ENCODE results near the gene MED16. TPM values are rescaled to one million over a fixed set of nuclear protein-coding genes. Genes with fewer than 3 reads are reported as not detected.

The MED16 gene
- total and polyA plus RNA-seq, 2 donors (not counting 1 experiment from before 2014, with no cell fraction given) = 19.3 to 35.0 TPM

GRCh38 chr19:845707-846521 lies 47.1 kb downstream of the MED16 start:
- no peak overlapping the region for H2AFZ ChIP-seq (ENCODE audit: low read length)
- TF ChIP-seq EZH2 (IDR thresholded peaks at IDR 0.05; ENCODE audit: low read length, missing control alignments) = no peak
- TF ChIP-seq, protein P1, sequence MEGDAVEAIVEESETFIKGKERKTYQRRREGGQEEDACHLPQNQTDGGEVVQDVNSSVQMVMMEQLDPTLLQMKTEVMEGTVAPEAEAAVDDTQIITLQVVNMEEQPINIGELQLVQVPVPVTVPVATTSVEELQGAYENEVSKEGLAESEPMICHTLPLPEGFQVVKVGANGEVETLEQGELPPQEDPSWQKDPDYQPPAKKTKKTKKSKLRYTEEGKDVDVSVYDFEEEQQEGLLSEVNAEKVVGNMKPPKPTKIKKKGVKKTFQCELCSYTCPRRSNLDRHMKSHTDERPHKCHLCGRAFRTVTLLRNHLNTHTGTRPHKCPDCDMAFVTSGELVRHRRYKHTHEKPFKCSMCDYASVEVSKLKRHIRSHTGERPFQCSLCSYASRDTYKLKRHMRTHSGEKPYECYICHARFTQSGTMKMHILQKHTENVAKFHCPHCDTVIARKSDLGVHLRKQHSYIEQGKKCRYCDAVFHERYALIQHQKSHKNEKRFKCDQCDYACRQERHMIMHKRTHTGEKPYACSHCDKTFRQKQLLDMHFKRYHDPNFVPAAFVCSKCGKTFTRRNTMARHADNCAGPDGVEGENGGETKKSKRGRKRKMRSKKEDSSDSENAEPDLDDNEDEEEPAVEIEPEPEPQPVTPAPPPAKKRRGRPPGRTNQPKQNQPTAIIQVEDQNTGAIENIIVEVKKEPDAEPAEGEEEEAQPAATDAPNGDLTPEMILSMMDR (conservative IDR thresholded peaks at IDR 0.05 in 1 of 2, IDR thresholded peaks at IDR 0.05 in 1 of 2; ENCODE audit: low read depth in 1 of 2, low read length in 2 of 2) = no peak
- H3K79me2 ChIP-seq (ENCODE audit: control insufficient read depth, insufficient read depth, low read length) = no peaks in the 10 kb centered on the region
- H3K4me1 ChIP-seq (ENCODE audit: control insufficient read depth, extremely low read depth, insufficient read depth, low read length) = peaks cover 3% of the 10 kb centered on the region
- no peak overlapping the region for H3K4me2 ChIP-seq (ENCODE audit: extremely low read depth, insufficient read depth, low read length)
- no peaks in the 10 kb centered on the region for H4K20me1 ChIP-seq (ENCODE audit: control insufficient read depth, extremely low read depth, insufficient read depth, low read length)
- no peak overlapping the region for H3K9ac ChIP-seq (ENCODE audit: insufficient read depth, low read length)
- no peaks in the 10 kb centered on the region for H3K36me3 ChIP-seq (ENCODE audit: control insufficient read depth, insufficient read depth, low read length)
- H3K27ac ChIP-seq (ENCODE audit: insufficient read depth, low read length) = no peak overlapping the region
- H3K27me3 ChIP-seq (ENCODE audit: control insufficient read depth, insufficient read depth, low read length) = peaks cover 19% of the 10 kb centered on the region
- no peak overlapping the region for H3K4me3 ChIP-seq (replicated peaks in 1 of 4; ENCODE audit: control extremely low read depth in 1 of 4, insufficient read depth in 1 of 4, low read depth in 3 of 4, low read length in 4 of 4)
- no peaks in the 10 kb centered on the region for H3K9me3 ChIP-seq (ENCODE audit: control insufficient read depth, insufficient read depth, low read depth, low read length)
- no peak for DNase-seq (ENCODE audit: low read depth in 2 of 2)

DNA sequence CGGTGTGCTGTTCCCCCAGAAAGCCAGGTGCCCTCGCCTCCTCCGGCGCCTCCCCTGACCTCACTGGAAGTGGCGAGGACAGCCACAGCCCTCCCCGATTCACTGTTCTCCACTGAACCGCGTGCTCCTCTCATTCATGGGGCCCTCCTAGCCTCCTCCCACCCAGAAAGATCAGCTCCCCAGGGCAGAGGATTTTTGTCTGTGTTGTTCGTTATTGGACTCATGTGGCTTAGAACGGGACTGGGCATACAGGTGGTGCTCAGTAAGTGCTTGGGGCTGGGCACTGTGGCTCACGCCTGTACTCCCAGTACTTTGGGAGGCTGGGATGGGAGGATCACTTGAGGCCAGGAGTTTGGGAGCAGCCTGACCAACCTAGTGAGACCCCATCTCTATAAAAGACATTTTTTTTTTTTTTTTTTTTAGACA lies 48.4 kb downstream of the MED16 start:
- Histone ChIP-seq H3K27ac (ENCODE audit: insufficient read depth, low read length) (no peak overlapping the region), H3K36me3 (ENCODE audit: control insufficient read depth, insufficient read depth, low read length) (no peaks in the 10 kb centered on the region), H3K4me3 (replicated peaks in 1 of 4; ENCODE audit: control extremely low read depth in 1 of 4, insufficient read depth in 1 of 4, low read depth in 3 of 4, low read length in 4 of 4) (no peak overlapping the region), H4K20me1 (ENCODE audit: control insufficient read depth, extremely low read depth, insufficient read depth, low read length) (no peaks in the 10 kb centered on the region), H3K4me2 (ENCODE audit: extremely low read depth, insufficient read depth, low read length) (no peak overlapping the region), H3K27me3 (ENCODE audit: control insufficient read depth, insufficient read depth, low read length) (peaks cover 19% of the 10 kb centered on the region), H3K4me1 (ENCODE audit: control insufficient read depth, extremely low read depth, insufficient read depth, low read length) (no peaks in the 10 kb centered on the region), H3K79me2 (ENCODE audit: control insufficient read depth, insufficient read depth, low read length) (no peaks in the 10 kb centered on the region), H2AFZ (ENCODE audit: low read length) (no peak overlapping the region), H3K9me3 (ENCODE audit: control insufficient read depth, insufficient read depth, low read depth, low read length) (no peaks in the 10 kb centered on the region), H3K9ac (ENCODE audit: insufficient read depth, low read length) (no peak overlapping the region)
- TF ChIP-seq, protein P1 (conservative IDR thresholded peaks at IDR 0.05 in 1 of 2, IDR thresholded peaks at IDR 0.05 in 1 of 2; ENCODE audit: low read depth in 1 of 2, low read length in 2 of 2) = no peak
- TF ChIP-seq EZH2 (IDR thresholded peaks at IDR 0.05; ENCODE audit: low read length, missing control alignments) = peak; percentile 87
- no peak for DNase-seq (ENCODE audit: low read depth in 2 of 2)

DNA sequence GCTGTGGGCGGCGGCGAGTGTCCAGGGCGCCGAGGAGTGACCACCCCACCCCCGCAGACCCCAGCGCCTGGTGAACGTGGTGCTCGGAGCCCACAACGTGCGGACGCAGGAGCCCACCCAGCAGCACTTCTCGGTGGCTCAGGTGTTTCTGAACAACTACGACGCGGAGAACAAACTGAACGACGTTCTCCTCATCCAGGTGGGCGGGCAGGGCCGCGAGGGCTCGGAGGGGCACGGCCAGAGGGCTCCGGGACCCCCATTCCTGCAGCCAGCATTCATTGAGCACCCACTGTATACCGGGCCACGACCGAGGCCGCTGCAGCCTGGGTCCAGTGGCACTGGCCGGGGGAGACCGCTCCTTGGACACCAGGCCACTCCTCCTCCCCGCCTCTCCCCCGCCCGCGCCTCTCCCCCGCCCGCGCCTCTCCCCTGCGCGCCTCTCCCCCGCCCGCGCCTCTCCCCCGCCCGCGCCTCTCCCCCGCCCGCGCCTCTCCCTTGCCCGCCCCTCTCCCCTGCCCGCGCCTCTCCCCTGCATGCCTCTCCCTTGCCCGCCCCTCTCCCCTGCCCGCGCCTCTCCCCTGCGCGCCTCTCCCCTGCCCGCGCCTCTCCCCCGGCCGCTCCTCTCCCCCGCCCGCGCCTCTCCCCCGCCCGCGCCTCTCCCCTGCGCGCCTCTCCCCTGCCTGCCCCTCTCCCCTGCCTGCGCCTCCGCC lies 49.0 kb downstream of the MED16 start:
- Histone ChIP-seq H3K4me1 (ENCODE audit: control insufficient read depth, extremely low read depth, insufficient read depth, low read length) (no peaks in the 10 kb centered on the region), H3K4me2 (ENCODE audit: extremely low read depth, insufficient read depth, low read length) (peak overlapping the region; percentile 44), H2AFZ (ENCODE audit: low read length) (no peak overlapping the region), H3K9me3 (ENCODE audit: control insufficient read depth, insufficient read depth, low read depth, low read length) (no peaks in the 10 kb centered on the region), H3K79me2 (ENCODE audit: control insufficient read depth, insufficient read depth, low read length) (no peaks in the 10 kb centered on the region), H3K4me3 (replicated peaks in 1 of 4; ENCODE audit: control extremely low read depth in 1 of 4, insufficient read depth in 1 of 4, low read depth in 3 of 4, low read length in 4 of 4) (peak overlapping the region in 1 of 4 experiments; percentile 7), H3K27me3 (ENCODE audit: control insufficient read depth, insufficient read depth, low read length) (peaks cover 19% of the 10 kb centered on the region), H3K9ac (ENCODE audit: insufficient read depth, low read length) (no peak overlapping the region), H3K36me3 (ENCODE audit: control insufficient read depth, insufficient read depth, low read length) (no peaks in the 10 kb centered on the region), H4K20me1 (ENCODE audit: control insufficient read depth, extremely low read depth, insufficient read depth, low read length) (no peaks in the 10 kb centered on the region), H3K27ac (ENCODE audit: insufficient read depth, low read length) (no peak overlapping the region)
- no peak for DNase-seq (ENCODE audit: low read depth in 2 of 2)
- peak; percentile 73 for TF ChIP-seq EZH2 (IDR thresholded peaks at IDR 0.05; ENCODE audit: low read length, missing control alignments)
- TF ChIP-seq, protein P1 (conservative IDR thresholded peaks at IDR 0.05 in 1 of 2, IDR thresholded peaks at IDR 0.05 in 1 of 2; ENCODE audit: low read depth in 1 of 2, low read length in 2 of 2) = no peak
